MCF 10A (cell line): ENCODE data around the gene GNG5. TPM values are rescaled to one million over a fixed set of nuclear protein-coding genes. Genes with fewer than 3 reads are reported as not detected.
"Not testable (repeated sequence)": the region's sequence is repeated elsewhere in the genome, so short reads cannot be mapped to it uniquely, and the experiment has no call there.

Source experiments
- BruUV-seq: library from RNA; stranded (reverse); fragments of 400-500 nt; replicated peaks from 2 replicates; lab custom pipeline; 2021; lab: Mats Ljungman, UMichigan
- CTCF ChIA-PET: fragments of 300-600 bp; sonication (Branson Sonifier 250); formaldehyde crosslinking; extraction: SDS; loops from one replicate; lab custom pipeline; 2021; ENCODE audit warnings: antibody characterized with exemption, inconsistent platforms; lab: Yijun Ruan, JAX
- POLR2A ChIA-PET: fragments of 300-600, 350-650 bp; sonication (Branson Sonifier 250); formaldehyde crosslinking; extraction: SDS; loops from one replicate; lab custom pipeline; 2020; ENCODE audit warnings: antibody characterized with exemption, inconsistent platforms; lab: Yijun Ruan, JAX
- DNase-seq: peaks from one replicate; pipeline ENCODE4 v3.0.0-alpha.2; 2018; ENCODE audit not compliant: unreplicated experiment
- H3K27ac Mint-ChIP-seq: one replicate; pipeline ENCODE4 v1.8.0; 2022; ENCODE audit warnings: mild to moderate bottlenecking, low read depth, mixed read lengths; ENCODE audit not compliant: unreplicated experiment
- H3K27me3 Mint-ChIP-seq: one replicate; pipeline ENCODE4 v1.8.0; 2022; ENCODE audit warnings: mixed read lengths; ENCODE audit not compliant: insufficient read depth, unreplicated experiment
- H3K36me3 Mint-ChIP-seq: one replicate; pipeline ENCODE4 v1.8.0; 2022; ENCODE audit warnings: mild to moderate bottlenecking, moderate library complexity, mixed read lengths; ENCODE audit not compliant: insufficient read depth, unreplicated experiment
- H3K4me1 Mint-ChIP-seq: one replicate; pipeline ENCODE4 v1.8.0; 2022; ENCODE audit warnings: mixed read lengths; ENCODE audit not compliant: insufficient read depth, unreplicated experiment
- H3K4me3 Mint-ChIP-seq: one replicate; pipeline ENCODE4 v1.8.0; 2022; ENCODE audit warnings: mild to moderate bottlenecking, moderate library complexity, mixed read lengths; ENCODE audit not compliant: unreplicated experiment
- H3K9me3 Mint-ChIP-seq: one replicate; pipeline ENCODE4 v1.8.0; 2022; ENCODE audit warnings: mixed read lengths; ENCODE audit not compliant: unreplicated experiment
- CTCF ChIP-seq: fragments of 200-600 bp; IDR thresholded peaks from one replicate; pipeline ENCODE4 v1.8.0; 2022; ENCODE audit warnings: antibody characterized with exemption, mild to moderate bottlenecking; ENCODE audit not compliant: unreplicated experiment
- intact Hi-C: fragments of 100-400 bp; cut with micrococcal nuclease; formaldehyde crosslinking; loops from 2 replicates; pipeline ENCODE4 v1.14.1; 2022
- total RNA-seq: library from RNA; stranded (reverse); gene quantifications from 2 replicates; pipeline ENCODE4 v1.2.3, GENCODE V29; 2022

GNG5 gene
- total RNA-seq, 1 experiment from 2014 or later: 121 TPM

GRCh38 chr1:84452436-84452835, 53.9 kb downstream of the GNG5 start:
- Mint-ChIP-seq H3K4me3 (no peak overlapping the region), H3K36me3 (no peaks in the 10 kb centered on the region), H3K27ac (no peak overlapping the region), H3K27me3 (peaks cover 15% of the 10 kb centered on the region), H3K4me1 (no peaks in the 10 kb centered on the region), H3K9me3 (no peaks in the 10 kb centered on the region)
- no peak for DNase-seq
- ChIA-PET POLR2A (interaction anchor here (1.2 kb wide), 1 partner anchor 321 kb away, joined by 3 read pairs; no protein-coding TSS in a partner anchor), CTCF (interaction anchor here (1.0 to 1.2 kb wide), 3 partner anchors 10 to 168 kb away, joined by 3 to 12 read pairs (median 3); no protein-coding TSS in a partner anchor)
- intact Hi-C loops: no loop called here
- BruUV-seq: no TSS peak
- TF ChIP-seq CTCF: no peak

- Mint-ChIP-seq H3K4me3 (no peak overlapping the region), H3K4me1 (no peaks in the 10 kb centered on the region), H3K9me3 (peaks cover 5% of the 10 kb centered on the region), H3K36me3 (no peaks in the 10 kb centered on the region), H3K27me3 (no peaks in the 10 kb centered on the region), H3K27ac (no peak overlapping the region)
- no peak for TF ChIP-seq CTCF
- no peak for DNase-seq
- CTCF ChIA-PET: interaction anchor here (0.6 to 0.7 kb wide), 2 partner anchors 15 to 256 kb away, joined by 4 to 6 read pairs; no protein-coding TSS in a partner anchor
- intact Hi-C loops: no loop called here
- POLR2A ChIA-PET: no interaction called here
- BruUV-seq: no TSS peak
Observed at GRCh38 chr1:84450910-84451309, 55.5 kb downstream of the GNG5 start.

- ChIA-PET POLR2A (interaction anchor here (0.7 kb wide), 1 partner anchor 31 kb away, joined by 3 read pairs; no protein-coding TSS in a partner anchor), CTCF (interaction anchor here (1.0 kb wide), 1 partner anchor 10 kb away, joined by 3 read pairs; no protein-coding TSS in a partner anchor)
- H3K9me3 Mint-ChIP-seq: peaks cover 14% of the 10 kb centered on the region
- H3K4me1 Mint-ChIP-seq, H3K27ac Mint-ChIP-seq, H3K4me3 Mint-ChIP-seq, H3K27me3 Mint-ChIP-seq, H3K36me3 Mint-ChIP-seq, DNase-seq, intact Hi-C loops, BruUV-seq: not testable (repeated sequence)
Observed at GRCh38 chr1:84448704-84449103, 57.7 kb downstream of the GNG5 start.

Other genes starting within 250 kb of the GNG5 start
- gene SAMD13, start 204.9 kb downstream of the GNG5 start, total RNA-seq: 1.2 and 1.3 TPM in 2 replicates
- not detected in 2 replicates for gene DNASE2B, start 108.1 kb downstream of the GNG5 start, total RNA-seq
- 36.0 and 43.1 TPM in 2 replicates for gene RPF1, start 27.3 kb downstream of the GNG5 start, total RNA-seq
- 1.0 and 1.2 TPM in 2 replicates for gene SPATA1, start 195 bp downstream of the GNG5 start, total RNA-seq
- gene CTBS, start 67.9 kb upstream of the GNG5 start, total RNA-seq: 14.0 and 20.9 TPM in 2 replicates
- 19.4 and 20.5 TPM in 2 replicates for gene SSX2IP, start 183.9 kb upstream of the GNG5 start, total RNA-seq